DOHH2 (cell line): Measurements from ENCODE around the gene RINT1.

Experiments
- EZH2phosphoT487 ChIP-seq: fragments of 200-600 bp; sonication (generic); IDR thresholded peaks from 2 replicates; pipeline ENCODE4 v1.6.1; 2017; ENCODE audit warnings: borderline replicate concordance, mild to moderate bottlenecking, antibody characterized with exemption, low read length, moderate library complexity, mixed read lengths
- TF ChIP-seq, protein P1 (sequence below): fragments of 200-600 bp; sonication (generic); IDR thresholded peaks from one replicate; pipeline ENCODE4 v1.5.1; 2014; ENCODE audit warnings: antibody characterized with exemption, mild to moderate bottlenecking, low read depth, low read length; ENCODE audit not compliant: poor library complexity, severe bottlenecking

DNA sequence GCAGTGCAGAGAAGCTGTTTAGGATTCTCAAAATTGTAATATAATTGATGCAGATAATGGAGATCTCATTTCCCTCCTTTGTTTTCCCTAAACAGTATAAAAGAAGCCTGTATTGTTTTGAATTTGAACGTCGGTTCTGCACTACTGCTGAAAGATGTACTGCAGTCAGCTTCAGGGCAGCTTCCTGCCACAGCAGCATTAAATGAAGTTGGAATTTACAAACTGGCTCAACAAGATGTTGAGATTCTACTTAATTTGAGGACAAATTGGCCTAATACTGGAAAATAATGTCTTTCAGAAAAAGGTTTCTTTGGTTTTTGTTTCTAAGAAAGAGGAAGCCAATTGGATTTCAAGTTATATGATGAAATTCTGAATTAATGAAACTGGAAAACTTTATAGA lies 35.0 kb downstream of the RINT1 start:
- TF ChIP-seq, protein P1, sequence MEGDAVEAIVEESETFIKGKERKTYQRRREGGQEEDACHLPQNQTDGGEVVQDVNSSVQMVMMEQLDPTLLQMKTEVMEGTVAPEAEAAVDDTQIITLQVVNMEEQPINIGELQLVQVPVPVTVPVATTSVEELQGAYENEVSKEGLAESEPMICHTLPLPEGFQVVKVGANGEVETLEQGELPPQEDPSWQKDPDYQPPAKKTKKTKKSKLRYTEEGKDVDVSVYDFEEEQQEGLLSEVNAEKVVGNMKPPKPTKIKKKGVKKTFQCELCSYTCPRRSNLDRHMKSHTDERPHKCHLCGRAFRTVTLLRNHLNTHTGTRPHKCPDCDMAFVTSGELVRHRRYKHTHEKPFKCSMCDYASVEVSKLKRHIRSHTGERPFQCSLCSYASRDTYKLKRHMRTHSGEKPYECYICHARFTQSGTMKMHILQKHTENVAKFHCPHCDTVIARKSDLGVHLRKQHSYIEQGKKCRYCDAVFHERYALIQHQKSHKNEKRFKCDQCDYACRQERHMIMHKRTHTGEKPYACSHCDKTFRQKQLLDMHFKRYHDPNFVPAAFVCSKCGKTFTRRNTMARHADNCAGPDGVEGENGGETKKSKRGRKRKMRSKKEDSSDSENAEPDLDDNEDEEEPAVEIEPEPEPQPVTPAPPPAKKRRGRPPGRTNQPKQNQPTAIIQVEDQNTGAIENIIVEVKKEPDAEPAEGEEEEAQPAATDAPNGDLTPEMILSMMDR: no peak
- no peak for TF ChIP-seq EZH2phosphoT487
